CD4-positive, alpha-beta T cell (primary cell): ENCODE measurements around the gene SIX2. TPM values are rescaled to one million over a fixed set of nuclear protein-coding genes. Genes with fewer than 3 reads are reported as not detected.
A peak's percentile ranks its signal among the peaks of the same experiment; 100 is the strongest.

Experiments
- ATAC-seq: fragments of 200-7000 bp; cut with Tn5 transposase; one replicate; pipeline ENCODE4 v1.10.0; 2022; ENCODE audit warnings: mild to moderate bottlenecking; ENCODE audit not compliant: poor library complexity
- CTCF ChIA-PET: fragments of 350-600 bp; sonication (Branson Sonifier 250); formaldehyde crosslinking; loops from one replicate; lab custom pipeline; 2021; ENCODE audit warnings: antibody characterized with exemption, inconsistent platforms; lab: Charles Lee
- POLR2A ChIA-PET: fragments of 350-600 bp; sonication (Branson Sonifier 250); formaldehyde crosslinking; loops from one replicate; lab custom pipeline; 2021; ENCODE audit warnings: antibody characterized with exemption, inconsistent platforms; lab: Charles Lee
- DNase-seq, 14 experiments: peaks; one replicate each; pipeline ENCODE4 v3.0.0-alpha.2; 2013 to 2020; ENCODE audit warnings: mixed read lengths in 2 of 14
- H3K27ac ChIP-seq, 2 donors: one replicate each; pipeline versions ENCODE4 v1.5.1 to v1.7.0; 2013; ENCODE audit warnings: low read length in 2 of 2, low read depth in 1 of 2, mild to moderate bottlenecking in 1 of 2
- H3K27me3 ChIP-seq, 2 experiments: 1 replicate in 1 of 2; 2 replicates in 1 of 2; pipeline versions ENCODE4 v1.6.1 to v1.7.0; 2013; ENCODE audit warnings: low read length in 2 of 2, control low read depth in 1 of 2, mild to moderate bottlenecking in 1 of 2, moderate library complexity in 1 of 2; ENCODE audit not compliant: insufficient read depth in 2 of 2, control insufficient read depth in 1 of 2
- H3K36me3 ChIP-seq: one replicate; pipeline ENCODE4 v1.6.1; 2013; ENCODE audit warnings: low read length, control low read depth; ENCODE audit not compliant: insufficient read depth
- H3K4me1 ChIP-seq: one replicate; pipeline ENCODE4 v1.6.1; 2013; ENCODE audit warnings: low read length, control low read depth; ENCODE audit not compliant: insufficient read depth
- H3K4me3 ChIP-seq: one replicate; pipeline ENCODE4 v1.5.1; 2013; ENCODE audit warnings: mild to moderate bottlenecking, low read length, moderate library complexity
- H3K9me3 ChIP-seq, 2 experiments: 1 replicate in 1 of 2; 2 replicates in 1 of 2; pipeline versions ENCODE4 v1.6.1 to v1.7.0; 2013; ENCODE audit warnings: low read length in 2 of 2, mild to moderate bottlenecking in 2 of 2, control low read depth in 1 of 2, moderate library complexity in 1 of 2; ENCODE audit not compliant: control insufficient read depth in 1 of 2, insufficient read depth in 1 of 2
- H3K27ac Mint-ChIP-seq: one replicate; pipeline ENCODE4 v1.8.0; 2020; ENCODE audit warnings: mixed read lengths
- H3K27me3 Mint-ChIP-seq: one replicate; pipeline ENCODE4 v1.8.0; 2021; ENCODE audit warnings: mixed read lengths
- H3K36me3 Mint-ChIP-seq: one replicate; pipeline ENCODE4 v1.8.0; 2021; ENCODE audit warnings: low read depth, mixed read lengths
- H3K4me1 Mint-ChIP-seq: one replicate; pipeline ENCODE4 v1.8.0; 2021; ENCODE audit warnings: low read depth, mixed read lengths
- H3K4me3 Mint-ChIP-seq: one replicate; pipeline ENCODE4 v1.8.0; 2020; ENCODE audit warnings: mild to moderate bottlenecking, mixed read lengths
- H3K9me3 Mint-ChIP-seq: one replicate; pipeline ENCODE4 v1.8.0; 2020; ENCODE audit warnings: mixed read lengths
- CTCF ChIP-seq: fragments of 200-600 bp; IDR thresholded peaks from one replicate; pipeline ENCODE4 v1.8.0; 2022; ENCODE audit warnings: antibody characterized with exemption, mild to moderate bottlenecking
- intact Hi-C, 2 experiments: fragments of 100-400 bp; cut with DNase I in 1 of 2; cut with micrococcal nuclease in 1 of 2; formaldehyde crosslinking; loops; one replicate each; pipeline versions ENCODE4 v1.15.1 to v1.9.0; 2023 to 2025; cut with DNase I, micrococcal nuclease
- total RNA-seq, 174 experiments: library from RNA in 2 of 174; stranded (reverse) in 2 of 174; gene quantifications; one replicate each; pipeline ENCODE4 v1.2.3 and lab custom pipeline; 2021 to 2026

Gene SIX2
- total RNA-seq, 2 experiments from 2014 or later, result not detected

GRCh38 chr2:45013229-45014015, 4.2 kb upstream of the SIX2 start:
- CTCF ChIA-PET, result no interaction called here
- intact Hi-C loops, result no loop called here

GRCh38 chr2:45012733-45013132, 3.5 kb upstream of the SIX2 start:
- peaks cover 27% of the 10 kb centered on the region for H3K4me1 Mint-ChIP-seq
- no peaks in the 10 kb centered on the region for H3K36me3 Mint-ChIP-seq
- intact Hi-C loops, result no loop called here
- Histone ChIP-seq H3K4me1 (peaks cover 30% of the 10 kb centered on the region), H3K4me3 (no peak overlapping the region), H3K36me3 (no peaks in the 10 kb centered on the region), H3K27me3 (peaks cover 58 to 87% of the 10 kb centered on the region in 2 experiments), H3K27ac (no peak overlapping the region), H3K9me3 (peaks cover 0 to 27% of the 10 kb centered on the region in 2 experiments)
- peaks cover 78% of the 10 kb centered on the region for H3K27me3 Mint-ChIP-seq
- no peaks in the 10 kb centered on the region for H3K9me3 Mint-ChIP-seq
- DNase-seq, result no peak
- no peak for ATAC-seq
- ChIA-PET CTCF (no interaction called here), POLR2A (no interaction called here)
- no peak for TF ChIP-seq CTCF
- H3K27ac Mint-ChIP-seq, result no peak overlapping the region
- H3K4me3 Mint-ChIP-seq, result no peak overlapping the region

More at GRCh38 chr2:45013229-45014015, 4.2 kb upstream of the SIX2 start:
- peaks cover 75% of the 10 kb centered on the region for H3K27me3 Mint-ChIP-seq
- peaks cover 0 to 22% of the 10 kb centered on the region in 2 experiments for H3K9me3 ChIP-seq
- no peak overlapping the region for H3K27ac Mint-ChIP-seq
- TF ChIP-seq CTCF, result no peak
- H3K4me3 Mint-ChIP-seq, result no peak overlapping the region
- H3K36me3 Mint-ChIP-seq, result no peaks in the 10 kb centered on the region
- peaks cover 56 to 86% of the 10 kb centered on the region in 2 experiments for H3K27me3 ChIP-seq
- H3K4me1 ChIP-seq, result peaks cover 24% of the 10 kb centered on the region
- peaks cover 23% of the 10 kb centered on the region for H3K4me1 Mint-ChIP-seq
- ATAC-seq, result no peak
- H3K9me3 Mint-ChIP-seq, result no peaks in the 10 kb centered on the region
- H3K4me3 ChIP-seq, result no peak overlapping the region
- POLR2A ChIA-PET, result no interaction called here
- no peaks in the 10 kb centered on the region for H3K36me3 ChIP-seq
- no peak overlapping the region for H3K27ac ChIP-seq
- no peak for DNase-seq

- peaks cover 76% of the 10 kb centered on the region for H3K27me3 Mint-ChIP-seq
- CTCF ChIA-PET, result no interaction called here
- Histone ChIP-seq H3K36me3 (no peaks in the 10 kb centered on the region), H3K9me3 (peaks cover 0 to 27% of the 10 kb centered on the region in 2 experiments), H3K27ac (no peak overlapping the region), H3K27me3 (peaks cover 66 to 87% of the 10 kb centered on the region in 2 experiments), H3K4me1 (peaks cover 30% of the 10 kb centered on the region), H3K4me3 (no peak overlapping the region)
- DNase-seq (no peak), ATAC-seq (no peak)
- H3K27ac Mint-ChIP-seq, result no peak overlapping the region
- POLR2A ChIA-PET, result no interaction called here
- intact Hi-C loops, result no loop called here
- peaks cover 27% of the 10 kb centered on the region for H3K4me1 Mint-ChIP-seq
- H3K36me3 Mint-ChIP-seq, result no peaks in the 10 kb centered on the region
- H3K4me3 Mint-ChIP-seq, result peak overlapping the region; percentile 55
- TF ChIP-seq CTCF, result no peak
- H3K9me3 Mint-ChIP-seq, result no peaks in the 10 kb centered on the region
These were observed 2.7 kb upstream of the SIX2 start for GRCh38 chr2:45011621-45012602.
